Duodenal mucosa (tissue), 2 donors: ENCODE results near the gene CAPN3.
A peak's percentile ranks its signal among the peaks of the same experiment; 100 is the strongest.

Experiments used
- H3K27ac ChIP-seq: one replicate; pipeline ENCODE4 v1.7.0; 2013; ENCODE audit warnings: low read depth, low read length
- H3K27me3 ChIP-seq, 2 donors: one replicate each; pipeline ENCODE4 v1.7.0; 2013; ENCODE audit warnings: low read length in 2 of 2, control low read depth in 1 of 2; ENCODE audit not compliant: insufficient read depth in 2 of 2, control insufficient read depth in 1 of 2
- H3K36me3 ChIP-seq, 2 donors: one replicate each; pipeline ENCODE4 v1.7.0; 2013; ENCODE audit warnings: low read length in 2 of 2, control low read depth in 1 of 2; ENCODE audit not compliant: insufficient read depth in 2 of 2, control insufficient read depth in 1 of 2
- H3K4me1 ChIP-seq, 2 donors: one replicate each; pipeline ENCODE4 v1.7.0; 2013; ENCODE audit warnings: low read length in 2 of 2, control low read depth in 1 of 2; ENCODE audit not compliant: insufficient read depth in 2 of 2, control insufficient read depth in 1 of 2
- H3K4me3 ChIP-seq, 2 donors: one replicate each; pipeline ENCODE4 v1.7.0; 2013; ENCODE audit warnings: low read length in 2 of 2, low read depth in 1 of 2
- H3K9ac ChIP-seq, 2 donors: one replicate each; pipeline ENCODE4 v1.7.0; 2013; ENCODE audit warnings: low read length in 2 of 2, low read depth in 1 of 2
- H3K9me3 ChIP-seq, 2 donors: one replicate each; pipeline ENCODE4 v1.7.0; 2013; ENCODE audit warnings: low read length in 2 of 2, control low read depth in 1 of 2; ENCODE audit not compliant: control insufficient read depth in 1 of 2

CAPN3 gene

DNA sequence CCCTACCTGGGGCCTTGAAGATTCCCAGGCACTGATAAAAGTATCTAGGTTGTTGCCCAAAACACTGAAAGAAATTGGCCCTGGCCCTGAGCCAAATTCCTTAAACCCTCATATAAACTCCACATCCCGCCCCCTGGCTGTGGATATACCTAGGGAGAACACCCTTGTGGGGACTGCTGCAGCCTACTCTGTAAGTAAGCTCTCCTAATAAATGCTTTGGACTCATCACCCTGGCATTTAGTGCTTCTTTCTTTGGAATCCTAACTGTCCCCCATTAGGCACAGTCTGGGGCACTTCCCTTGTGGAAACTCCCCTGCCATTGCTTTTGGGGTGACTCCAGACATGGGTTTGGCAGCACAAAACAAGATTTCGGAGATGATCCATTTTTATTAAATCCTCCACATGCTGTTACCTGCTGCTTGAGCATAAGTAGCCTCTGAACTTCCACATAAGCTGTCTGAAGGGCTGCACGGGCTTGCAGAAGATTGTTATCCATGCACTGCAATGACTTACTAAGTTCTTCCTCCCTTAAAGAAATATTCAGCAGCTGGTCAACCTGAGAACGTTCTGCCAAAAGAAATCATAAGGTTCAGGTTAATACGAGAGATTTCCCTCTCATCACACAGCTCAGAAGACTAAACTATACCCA, 85.2 kb downstream of the CAPN3 start:
- H3K36me3 ChIP-seq, result peaks cover 25 to 61% of the 10 kb centered on the region in 2 donors
- H3K4me1 ChIP-seq, result no peaks in the 10 kb centered on the region
- no peaks in the 10 kb centered on the region for H3K9me3 ChIP-seq
- H3K9ac ChIP-seq, result no peak overlapping the region
- H3K27ac ChIP-seq, result no peak overlapping the region
- no peak overlapping the region for H3K4me3 ChIP-seq
- no peaks in the 10 kb centered on the region for H3K27me3 ChIP-seq

DNA sequence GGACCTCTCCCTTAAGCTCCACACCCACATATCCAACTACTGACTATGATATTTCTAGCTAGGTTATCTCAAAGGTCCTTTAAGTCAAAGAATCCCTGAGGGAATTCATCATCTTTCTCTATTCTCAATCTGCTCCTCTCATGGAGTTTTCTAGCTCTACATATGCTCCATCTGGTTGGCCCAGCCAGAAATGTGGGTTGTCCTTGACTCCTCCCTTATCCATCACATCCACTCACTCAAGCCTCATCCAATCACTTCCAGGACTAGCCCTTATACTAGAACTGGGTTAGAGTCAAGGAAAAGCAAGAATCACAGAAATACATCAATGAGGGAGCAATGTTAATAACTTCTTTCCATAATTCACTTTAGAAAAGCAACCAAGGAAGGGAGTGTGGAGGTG, 86.2 kb downstream of the CAPN3 start:
- Histone ChIP-seq H3K4me1 (no peaks in the 10 kb centered on the region), H3K36me3 (peaks cover 34 to 67% of the 10 kb centered on the region in 2 donors), H3K27me3 (no peaks in the 10 kb centered on the region), H3K9me3 (no peaks in the 10 kb centered on the region), H3K27ac (no peak overlapping the region), H3K4me3 (no peak overlapping the region), H3K9ac (no peak overlapping the region)

DNA sequence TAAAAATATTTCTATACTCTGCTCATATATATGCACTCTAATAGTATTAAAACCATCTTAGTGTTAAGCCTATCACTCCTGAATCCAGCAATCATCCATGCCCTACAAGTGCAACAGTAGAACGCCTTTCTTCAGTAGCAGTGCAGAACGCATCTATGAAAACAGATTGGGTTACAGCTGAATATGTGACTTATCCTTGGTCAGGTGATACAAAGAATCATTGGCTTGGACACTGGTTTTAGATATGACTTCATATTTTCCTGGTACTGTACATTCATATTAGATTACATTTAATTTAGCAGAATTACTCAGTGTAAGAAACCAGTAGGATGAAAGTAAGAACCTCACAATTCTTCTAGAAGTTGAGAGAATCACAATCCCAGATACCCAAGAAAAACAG, 88.3 kb downstream of the CAPN3 start:
- H3K27me3 ChIP-seq, result no peaks in the 10 kb centered on the region
- no peak overlapping the region for H3K27ac ChIP-seq
- no peaks in the 10 kb centered on the region for H3K9me3 ChIP-seq
- H3K4me3 ChIP-seq, result no peak overlapping the region
- no peak overlapping the region for H3K9ac ChIP-seq
- H3K4me1 ChIP-seq, result no peaks in the 10 kb centered on the region
- H3K36me3 ChIP-seq, result peaks cover 38 to 72% of the 10 kb centered on the region in 2 donors

DNA sequence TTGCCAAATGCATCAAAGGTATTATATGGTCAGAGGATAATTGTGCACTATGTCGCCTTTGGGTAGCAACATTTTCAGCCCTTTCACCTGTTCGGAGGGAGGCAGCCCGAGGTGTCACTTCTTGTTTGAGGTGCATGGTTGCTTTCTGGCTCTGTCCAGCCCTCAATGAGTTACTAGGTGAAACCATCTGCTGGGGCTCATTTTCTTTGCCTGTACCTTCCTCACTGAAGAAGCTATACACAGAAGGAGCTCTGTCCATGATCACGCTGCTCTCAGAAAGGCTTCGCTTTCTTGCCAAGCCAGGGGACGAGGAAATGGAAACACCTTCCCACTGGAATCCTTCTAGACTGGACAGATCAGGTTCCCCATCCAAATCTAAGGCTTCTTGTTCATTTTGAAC, 89.0 kb downstream of the CAPN3 start:
- no peaks in the 10 kb centered on the region for H3K27me3 ChIP-seq
- no peak overlapping the region for H3K4me3 ChIP-seq
- peaks cover 38 to 70% of the 10 kb centered on the region in 2 donors for H3K36me3 ChIP-seq
- no peaks in the 10 kb centered on the region for H3K4me1 ChIP-seq
- no peak overlapping the region for H3K9ac ChIP-seq
- no peak overlapping the region for H3K27ac ChIP-seq
- H3K9me3 ChIP-seq, result no peaks in the 10 kb centered on the region

DNA sequence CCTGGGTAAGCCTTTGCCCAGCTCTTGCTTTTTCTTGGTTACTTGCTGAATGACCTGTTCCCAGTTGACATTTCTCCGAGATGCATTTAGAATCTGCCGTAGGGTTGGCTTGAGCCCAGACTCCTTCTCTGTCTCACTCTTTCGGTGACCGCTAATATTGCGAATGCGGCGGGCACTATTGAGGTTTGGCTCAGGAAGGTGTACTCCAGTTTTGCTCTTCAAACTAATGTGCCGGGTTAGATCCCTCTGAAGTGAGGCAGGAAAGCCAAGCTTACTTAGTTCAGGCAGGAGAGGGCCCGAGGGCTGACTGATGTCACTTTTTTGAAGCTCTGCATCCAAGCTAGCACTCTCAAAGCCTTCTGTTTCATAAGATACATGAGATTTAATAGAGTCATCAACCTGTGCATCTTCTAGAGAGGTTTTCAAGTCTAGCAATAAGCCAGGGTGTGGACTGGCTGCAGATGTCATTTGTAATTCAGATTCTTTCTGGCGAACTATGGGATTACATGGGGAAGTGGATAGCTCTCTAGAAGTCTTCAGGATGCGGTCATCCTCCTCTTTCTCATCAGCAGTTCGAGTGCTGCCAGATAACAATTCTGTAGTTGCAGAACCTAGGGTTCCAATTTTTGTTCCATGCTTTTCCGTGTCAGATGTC, 90.6 kb downstream of the CAPN3 start:
- Histone ChIP-seq H3K9ac (no peak overlapping the region), H3K27me3 (no peaks in the 10 kb centered on the region), H3K27ac (no peak overlapping the region), H3K36me3 (peaks cover 37 to 69% of the 10 kb centered on the region in 2 donors), H3K9me3 (no peaks in the 10 kb centered on the region), H3K4me3 (no peak overlapping the region), H3K4me1 (no peaks in the 10 kb centered on the region)

DNA sequence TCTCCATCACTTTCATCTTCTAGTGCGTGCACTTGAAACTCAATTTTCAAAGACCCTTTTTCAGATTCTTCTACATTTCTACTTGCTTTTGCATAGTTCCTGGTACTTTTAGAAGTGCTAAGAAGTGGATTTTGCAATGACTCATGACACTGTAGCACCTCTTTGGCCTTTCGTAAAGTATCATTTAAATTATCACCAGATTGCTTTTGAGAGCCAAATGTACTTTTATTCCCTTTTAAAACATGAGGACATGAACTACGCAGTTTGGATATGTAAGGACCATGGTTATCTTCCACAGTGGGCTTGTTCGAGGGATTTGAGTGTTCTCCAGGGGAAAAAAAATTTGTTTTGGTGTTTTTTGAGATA, 91.1 kb downstream of the CAPN3 start:
- H3K9ac ChIP-seq, result no peak overlapping the region
- no peaks in the 10 kb centered on the region for H3K9me3 ChIP-seq
- no peaks in the 10 kb centered on the region for H3K4me1 ChIP-seq
- no peaks in the 10 kb centered on the region for H3K27me3 ChIP-seq
- H3K27ac ChIP-seq, result no peak overlapping the region
- H3K4me3 ChIP-seq, result no peak overlapping the region
- peaks cover 37 to 69% of the 10 kb centered on the region in 2 donors for H3K36me3 ChIP-seq

DNA sequence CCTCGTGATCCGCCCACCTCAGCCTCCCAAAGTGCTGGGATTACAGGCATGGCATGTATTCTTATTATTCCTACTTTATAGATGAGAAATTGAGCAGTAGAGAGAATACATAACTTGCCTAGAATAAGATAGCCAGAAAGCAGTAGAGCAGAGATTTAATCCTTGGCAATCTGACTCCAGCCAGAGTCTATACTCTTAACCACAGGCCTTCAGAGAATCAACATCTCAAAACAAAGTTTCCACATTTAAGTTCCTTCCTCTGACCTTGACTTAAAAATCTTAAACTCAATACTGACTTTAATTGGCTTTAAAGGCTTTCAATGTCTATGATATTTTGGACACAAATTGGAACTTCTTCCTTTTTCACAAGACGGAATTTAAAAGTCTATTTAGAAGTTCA, 94.5 kb downstream of the CAPN3 start:
- Histone ChIP-seq H3K9ac (no peak overlapping the region), H3K27me3 (no peaks in the 10 kb centered on the region), H3K4me1 (no peaks in the 10 kb centered on the region), H3K4me3 (no peak overlapping the region), H3K9me3 (no peaks in the 10 kb centered on the region), H3K36me3 (peaks cover 21 to 40% of the 10 kb centered on the region in 2 donors), H3K27ac (no peak overlapping the region)

DNA sequence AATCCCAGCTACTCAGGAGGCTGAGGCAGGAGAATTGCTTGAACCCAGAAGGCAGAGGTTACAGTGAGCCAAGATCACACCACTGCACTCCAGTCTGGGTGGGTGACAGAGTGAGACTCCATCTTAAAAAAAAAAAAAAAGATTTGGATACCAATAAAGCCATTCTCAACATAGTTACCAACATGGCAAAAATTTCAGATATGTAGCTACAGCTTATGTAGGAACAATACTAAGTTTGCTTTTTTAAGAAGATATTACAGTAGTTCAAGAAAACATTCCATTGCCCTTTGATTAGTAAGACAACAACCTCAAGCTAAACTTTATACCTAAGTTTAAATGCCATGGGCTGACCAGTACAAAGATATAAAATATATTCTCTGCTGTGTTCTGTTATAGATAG, 97.2 kb downstream of the CAPN3 start:
- Histone ChIP-seq H3K27me3 (no peaks in the 10 kb centered on the region), H3K9me3 (no peaks in the 10 kb centered on the region), H3K4me3 (peak overlapping the region in 1 of 2 donors; percentile 3), H3K4me1 (no peaks in the 10 kb centered on the region), H3K9ac (no peak overlapping the region), H3K27ac (no peak overlapping the region), H3K36me3 (peaks cover 4 to 18% of the 10 kb centered on the region in 2 donors)

DNA sequence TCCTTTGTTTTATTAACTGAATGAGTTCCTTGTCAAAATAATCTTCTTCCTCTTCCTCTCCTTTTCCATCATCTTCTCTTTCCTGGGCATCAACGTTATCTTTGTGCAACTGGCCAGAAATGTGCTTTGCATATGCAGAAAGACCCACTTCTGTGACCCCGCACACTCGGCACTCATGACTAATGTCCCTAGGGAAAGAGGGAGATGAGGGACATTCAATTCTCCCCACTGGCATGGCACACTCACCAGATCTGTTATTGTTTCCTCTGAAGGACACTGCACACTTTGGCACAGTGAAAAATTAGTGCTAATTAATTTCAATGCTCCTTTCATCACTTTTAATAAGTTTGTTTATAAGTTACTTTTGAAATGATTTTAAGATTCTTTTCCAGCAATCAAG, 97.7 kb downstream of the CAPN3 start:
- Histone ChIP-seq H3K4me1 (no peaks in the 10 kb centered on the region), H3K4me3 (peak overlapping the region; percentile 3 to 16), H3K9ac (no peak overlapping the region), H3K27me3 (no peaks in the 10 kb centered on the region), H3K9me3 (no peaks in the 10 kb centered on the region), H3K36me3 (peaks cover 4 to 14% of the 10 kb centered on the region in 2 donors), H3K27ac (peak overlapping the region; percentile 36)

DNA sequence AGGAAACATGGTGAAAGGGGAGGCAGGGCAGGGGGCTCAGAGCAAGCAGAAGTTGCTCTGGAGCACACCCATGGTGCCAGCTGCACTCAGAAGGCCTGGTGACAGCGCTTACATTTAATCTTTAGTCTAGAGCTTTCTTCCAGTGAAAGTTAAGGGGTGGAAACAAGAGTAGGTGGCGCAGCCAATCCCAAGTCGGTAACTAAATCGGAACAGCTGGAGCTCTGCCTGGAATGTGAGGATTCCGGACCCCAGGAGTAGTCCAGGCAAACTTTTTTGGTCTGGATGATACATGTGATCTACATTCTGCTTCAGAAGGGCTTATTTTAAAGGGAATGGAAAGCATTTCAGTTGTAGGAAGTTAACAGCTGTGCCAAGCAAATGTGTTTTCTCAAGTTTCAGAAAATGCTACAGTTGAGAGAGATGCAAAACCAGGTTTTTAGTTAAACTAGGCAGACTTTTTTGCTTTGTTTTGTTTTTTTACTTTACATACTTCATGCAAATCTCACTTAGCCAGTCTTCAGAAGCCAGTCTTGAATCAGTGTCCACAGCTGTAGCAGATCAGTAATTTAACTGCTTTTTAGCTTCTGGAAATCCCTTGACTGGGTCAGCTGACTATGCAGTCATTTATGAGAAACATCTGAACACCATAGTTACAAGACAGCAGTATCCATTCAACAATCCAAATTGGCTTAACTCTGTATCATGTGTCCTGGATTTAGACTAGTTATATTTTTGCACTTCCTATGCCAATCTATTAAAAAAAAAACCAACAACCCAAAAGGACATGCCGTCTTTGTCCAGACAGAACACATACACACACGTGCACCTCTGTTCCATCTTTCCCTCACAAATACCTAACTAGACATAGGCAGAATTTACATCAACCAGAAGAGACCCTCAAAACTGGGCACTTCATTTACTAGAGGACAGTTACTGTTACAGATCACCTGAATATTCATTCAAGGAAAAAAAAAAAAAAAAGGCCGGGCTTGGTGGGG, 98.4 kb downstream of the CAPN3 start:
- peaks cover 4 to 14% of the 10 kb centered on the region in 2 donors for H3K36me3 ChIP-seq
- peak overlapping the region; percentile 15 to 16 for H3K4me3 ChIP-seq
- no peaks in the 10 kb centered on the region for H3K27me3 ChIP-seq
- peak overlapping the region; percentile 58 for H3K27ac ChIP-seq
- no peak overlapping the region for H3K9ac ChIP-seq
- H3K4me1 ChIP-seq, result no peaks in the 10 kb centered on the region
- no peaks in the 10 kb centered on the region for H3K9me3 ChIP-seq
